ENCODE data around the gene TMEM132C.
"Not testable (repeated sequence)": the region's sequence is repeated elsewhere in the genome, so short reads cannot be mapped to it uniquely, and the experiment has no call there.

TMEM132C gene

DNA sequence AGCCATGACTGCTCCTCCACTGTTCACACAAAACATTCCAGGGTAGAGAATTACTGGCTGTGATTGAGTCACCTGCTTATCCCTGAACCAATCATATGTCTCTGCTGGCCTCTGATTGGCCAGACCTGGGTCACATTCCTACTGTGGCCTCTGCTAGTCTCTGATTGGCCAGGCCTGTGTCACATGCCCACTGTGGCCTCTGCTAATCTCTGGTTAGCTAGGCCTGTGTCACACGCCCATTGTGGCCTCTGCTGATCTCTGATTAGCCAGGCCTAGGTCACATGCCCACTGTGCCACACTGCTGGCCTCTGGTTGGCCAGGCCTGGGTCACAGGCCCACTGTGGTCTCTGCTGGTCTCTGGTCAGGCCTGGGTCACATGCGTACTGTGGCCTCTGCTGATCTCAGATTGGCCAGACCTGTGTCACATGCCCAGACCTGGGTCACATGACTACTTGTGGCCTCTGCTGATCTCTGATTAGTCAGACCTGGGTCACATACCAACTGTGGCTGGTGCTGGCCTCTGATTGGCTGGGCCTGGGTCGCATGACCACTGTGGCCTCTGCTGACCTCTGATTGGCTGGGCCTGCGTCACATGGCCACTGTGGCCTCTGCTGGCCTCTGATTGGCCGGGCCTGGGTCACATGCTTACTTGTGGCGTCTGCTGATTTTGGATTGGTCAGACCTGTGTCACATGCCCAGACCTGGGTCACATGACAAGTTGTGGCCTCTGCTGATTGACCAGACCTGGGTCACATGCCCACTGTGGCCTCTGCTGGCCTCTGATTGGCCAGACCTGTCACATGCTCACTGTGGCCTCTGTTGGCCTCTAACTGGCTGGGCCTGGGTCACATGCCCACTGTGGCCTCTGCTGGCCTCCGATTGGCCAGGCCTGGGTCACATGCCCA, 305.2 kb downstream of the TMEM132C start:
- no peak for DNase-seq

DNA sequence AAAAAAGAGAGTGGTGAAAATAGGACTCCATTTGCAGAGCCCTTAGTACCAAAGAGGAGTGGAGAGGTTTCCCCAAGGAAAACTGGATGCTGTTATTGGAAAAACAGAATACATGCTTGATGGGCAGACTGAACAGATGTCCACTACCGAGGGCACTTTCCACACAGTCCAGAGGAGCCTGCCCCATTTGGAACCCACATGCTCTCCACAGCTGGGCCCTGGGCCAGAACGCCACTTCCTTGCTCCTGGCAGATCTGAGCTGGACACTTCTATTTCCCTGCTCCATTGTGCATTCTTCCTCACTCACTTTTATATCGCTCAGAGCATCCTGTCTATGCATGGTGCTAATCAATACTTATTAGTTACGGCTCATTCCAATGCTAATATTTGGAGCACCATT, 306.9 kb downstream of the TMEM132C start:
- no peak for DNase-seq

DNA sequence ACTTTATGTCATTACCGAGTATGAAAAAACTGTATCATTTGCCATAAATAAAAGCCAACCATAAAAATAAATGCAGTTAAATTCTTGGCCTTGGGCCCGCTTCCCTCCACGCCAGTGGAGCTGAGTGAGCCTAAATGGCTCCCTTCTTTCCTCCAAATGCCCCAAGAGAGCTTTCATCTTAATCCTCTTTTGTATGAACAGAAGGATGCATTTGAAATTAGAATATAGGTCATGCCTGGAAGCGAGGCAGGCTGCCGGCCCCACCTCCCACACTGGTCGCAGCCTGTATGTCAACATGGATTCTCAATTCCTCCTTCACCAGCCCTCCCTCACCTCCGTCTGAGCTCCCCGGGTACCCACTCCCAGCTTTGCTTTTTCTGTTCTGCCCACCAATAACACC, 311.1 kb downstream of the TMEM132C start:
- DNase-seq, result no peak

DNA sequence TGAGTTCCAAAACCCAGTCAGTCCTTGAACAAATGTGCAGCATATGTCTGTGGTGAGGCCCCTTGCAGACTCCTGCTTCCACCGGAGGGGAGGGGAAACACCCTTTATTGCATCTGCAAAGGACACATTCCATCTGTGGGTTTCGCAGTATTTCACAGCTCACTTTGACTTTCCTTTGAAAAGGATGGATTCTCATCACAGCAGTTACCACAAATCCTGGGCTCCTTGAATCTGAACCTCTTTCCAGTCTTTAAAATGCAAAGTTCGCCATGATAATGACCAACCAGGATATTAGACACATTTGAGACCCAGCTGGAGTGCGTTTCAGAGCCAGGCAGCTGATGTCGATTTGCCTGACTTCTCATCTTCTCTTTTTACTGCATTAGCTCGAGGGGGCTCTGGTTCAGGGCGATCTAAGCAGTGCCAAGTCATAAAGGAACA, 314.4 kb downstream of the TMEM132C start:
- no peak for DNase-seq

DNA sequence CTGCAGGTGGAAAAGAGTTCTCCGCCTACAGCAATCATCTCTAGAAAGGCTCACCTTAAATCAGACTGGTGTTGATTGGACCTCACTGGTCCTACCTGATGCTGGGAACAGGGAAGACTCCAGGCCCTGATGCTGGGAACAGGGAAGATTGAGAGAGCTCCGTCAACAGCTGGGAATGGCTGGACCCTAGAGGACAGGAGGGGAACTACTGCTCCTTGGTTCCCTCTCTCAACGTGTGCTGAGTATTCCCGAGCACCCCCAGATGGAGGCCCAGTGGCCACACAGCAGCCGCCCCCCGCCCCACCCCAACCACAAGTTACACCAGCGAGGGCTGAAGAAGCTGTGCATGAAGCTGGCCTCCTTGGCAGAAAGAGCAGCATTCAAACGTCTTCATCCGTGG, 316.5 kb downstream of the TMEM132C start:
- no peak for DNase-seq

DNA sequence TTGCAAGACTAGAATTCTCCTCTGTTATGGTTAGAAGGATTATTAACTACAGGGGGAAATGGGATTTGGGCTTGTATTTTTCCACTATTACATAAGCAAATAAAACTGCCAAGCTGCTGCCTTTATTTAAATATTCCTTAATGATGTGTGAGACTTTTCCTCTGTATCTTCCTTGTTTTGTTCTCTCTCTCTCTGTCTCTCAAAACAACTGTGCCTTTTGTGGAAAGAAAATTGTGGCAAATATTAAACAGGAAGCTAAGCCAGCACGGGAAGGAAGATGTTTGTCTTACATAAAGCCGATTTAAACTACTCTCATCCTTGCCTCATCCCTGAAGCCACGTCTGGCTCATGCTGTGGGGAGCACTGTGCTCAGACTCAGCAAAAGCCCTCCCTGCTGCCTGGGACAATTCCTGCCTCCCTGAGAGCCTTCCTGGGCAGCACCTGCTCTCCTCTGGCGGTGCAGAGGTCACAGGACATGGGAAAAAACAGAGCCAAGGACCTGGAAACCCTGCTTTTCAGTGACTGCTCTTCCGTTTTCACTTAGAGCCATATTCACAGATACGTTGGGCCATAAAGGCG, 319.6 kb downstream of the TMEM132C start:
- DNase-seq, result no peak

DNA sequence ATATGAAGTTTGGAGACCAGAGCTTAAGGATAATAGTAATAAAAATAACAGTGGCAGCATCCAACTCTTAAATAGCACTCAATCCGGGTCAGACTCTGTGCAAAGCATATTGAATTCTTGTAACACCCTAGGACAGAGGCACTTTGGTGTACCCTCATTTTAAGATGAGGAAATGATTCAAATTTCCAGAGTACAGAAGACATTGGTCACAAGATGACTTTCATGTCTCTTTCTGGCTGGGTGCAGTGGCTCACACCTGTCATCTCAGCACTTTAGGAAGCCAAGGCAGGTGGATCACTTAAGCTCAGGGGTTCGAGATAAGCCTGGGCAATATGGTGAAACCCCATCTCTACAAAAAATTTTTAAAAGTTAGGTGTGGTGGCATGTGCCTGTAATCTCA, 320.9 kb downstream of the TMEM132C start:
- DNase-seq, result no peak

DNA sequence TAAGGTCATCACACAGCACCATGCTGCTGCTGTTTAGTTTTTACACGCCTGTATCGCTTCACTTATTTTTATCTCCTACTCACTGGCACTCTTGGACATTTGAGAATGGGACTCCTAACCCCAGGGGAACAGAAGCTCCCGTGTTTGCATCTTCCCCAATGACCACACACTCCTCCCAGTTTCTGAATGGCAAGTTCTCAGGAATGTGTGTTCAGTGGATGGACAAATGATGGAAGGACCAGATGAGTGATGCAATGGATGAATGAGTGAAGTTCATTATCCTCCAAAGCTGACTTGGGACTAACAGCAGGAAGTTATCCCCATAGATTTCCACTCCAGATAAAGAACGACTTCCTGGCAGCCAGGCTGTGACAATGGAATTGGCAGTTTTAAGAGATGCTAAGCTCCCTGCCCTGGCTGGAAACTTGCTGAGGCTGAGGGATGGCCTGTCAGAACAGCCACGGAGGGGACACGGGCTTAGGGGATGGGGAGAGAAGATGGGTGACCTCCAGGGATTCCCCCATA, 325.3 kb downstream of the TMEM132C start:
- no peak for DNase-seq

DNA sequence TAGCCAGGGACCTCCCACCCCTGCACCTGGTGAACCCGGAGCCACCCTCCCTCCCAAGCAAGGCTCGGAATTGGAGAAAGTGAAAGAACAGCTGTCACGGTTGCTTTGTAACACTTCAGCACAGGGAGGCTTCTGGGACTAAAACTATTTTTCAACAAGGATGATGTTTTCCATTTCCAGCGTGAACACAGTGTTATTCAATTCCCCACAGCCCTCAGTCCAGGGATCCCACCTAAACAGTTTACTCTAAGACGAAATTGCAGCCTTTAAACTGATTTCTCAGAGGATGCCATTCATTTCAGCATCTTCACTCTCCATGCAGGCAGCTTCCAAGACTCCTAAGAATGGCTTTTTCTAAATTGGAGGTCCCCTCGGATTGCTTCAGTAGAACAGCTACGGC, 327.6 kb downstream of the TMEM132C start:
- DNase-seq, result no peak

DNA sequence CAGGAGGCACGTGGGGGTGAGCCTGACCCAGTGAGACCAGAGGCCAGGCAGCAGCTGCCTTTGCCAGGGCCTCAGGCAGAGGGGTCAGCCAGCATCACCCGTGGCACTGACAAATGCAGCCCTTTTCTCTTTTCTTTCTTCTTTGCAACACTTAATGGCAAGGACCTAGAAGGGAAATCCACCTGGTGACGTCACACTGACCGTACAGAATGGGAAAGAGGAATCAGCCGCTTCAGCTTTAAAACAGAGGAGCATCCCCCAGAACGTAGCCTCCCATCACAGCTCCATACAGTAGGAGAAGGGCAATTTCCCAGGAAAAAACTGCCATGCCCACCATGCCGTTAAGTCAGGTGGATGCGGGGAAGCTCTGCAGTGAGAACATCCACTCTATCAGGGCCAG, 328.6 kb downstream of the TMEM132C start:
- DNase-seq, result no peak

DNA sequence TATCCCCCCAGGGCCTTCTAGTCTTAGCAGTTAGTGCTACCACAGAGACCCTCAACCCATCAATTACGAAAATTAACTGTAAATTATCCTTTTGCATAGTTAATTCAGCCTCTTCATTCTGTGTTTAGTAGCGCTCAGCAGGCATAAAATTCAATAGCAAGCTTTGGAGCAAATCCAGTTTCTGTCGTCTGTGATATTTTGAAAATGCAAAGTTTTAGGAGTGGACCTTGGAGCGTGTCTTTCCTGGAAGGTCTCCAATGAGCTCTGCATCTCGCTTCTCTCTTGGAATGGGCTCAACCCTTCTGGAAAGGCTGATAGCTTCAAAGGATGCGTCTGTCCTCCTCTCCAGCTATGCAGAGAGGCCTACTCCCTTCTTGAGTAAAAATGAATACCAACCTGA, 333.9 kb downstream of the TMEM132C start:
- DNase-seq, result no peak

DNA sequence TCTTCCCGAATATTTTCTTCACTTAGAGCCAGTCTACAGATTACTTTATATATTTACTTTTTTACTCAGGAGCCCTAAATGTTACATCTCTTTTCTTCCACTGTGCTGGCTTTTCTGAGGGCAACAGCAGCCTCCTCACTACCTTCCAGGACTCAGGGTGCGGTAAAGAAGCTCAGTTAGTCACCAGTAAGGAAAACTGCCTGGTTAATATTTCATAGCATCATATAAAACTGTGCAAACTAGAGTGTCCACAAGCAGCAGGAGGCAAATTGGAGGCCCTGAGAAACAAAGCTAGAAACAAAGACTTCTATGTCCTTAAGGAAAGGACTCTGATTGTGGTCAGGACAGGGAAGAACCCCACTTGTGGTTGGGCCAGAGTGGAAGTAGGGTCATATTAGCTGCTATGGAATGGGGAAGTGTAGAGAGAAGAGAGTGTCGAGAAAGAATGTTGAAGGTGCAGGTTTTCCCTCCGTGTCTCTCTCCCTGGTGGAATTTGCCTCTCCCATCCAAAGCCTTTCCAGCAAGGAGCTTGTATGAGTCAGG, 336.7 kb downstream of the TMEM132C start:
- DNase-seq, result no peak

DNA sequence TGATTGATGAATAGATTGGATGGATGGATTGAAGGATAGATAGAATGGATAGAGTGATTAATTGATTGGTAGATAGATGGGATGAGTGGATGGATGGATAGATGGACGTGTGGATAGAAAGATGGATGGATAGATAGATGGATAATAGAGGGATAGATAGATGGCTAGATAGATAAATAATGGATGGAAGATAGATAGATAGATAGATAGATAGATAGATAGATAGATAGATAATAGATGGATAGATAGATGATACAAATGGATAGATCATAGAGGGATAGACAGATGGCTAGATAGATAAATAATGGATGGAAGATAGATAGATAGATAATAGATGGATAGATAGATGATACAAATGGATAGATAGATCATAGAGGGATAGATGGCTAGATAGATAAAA, 337.2 kb downstream of the TMEM132C start:
- DNase-seq, result not testable (repeated sequence)

DNA sequence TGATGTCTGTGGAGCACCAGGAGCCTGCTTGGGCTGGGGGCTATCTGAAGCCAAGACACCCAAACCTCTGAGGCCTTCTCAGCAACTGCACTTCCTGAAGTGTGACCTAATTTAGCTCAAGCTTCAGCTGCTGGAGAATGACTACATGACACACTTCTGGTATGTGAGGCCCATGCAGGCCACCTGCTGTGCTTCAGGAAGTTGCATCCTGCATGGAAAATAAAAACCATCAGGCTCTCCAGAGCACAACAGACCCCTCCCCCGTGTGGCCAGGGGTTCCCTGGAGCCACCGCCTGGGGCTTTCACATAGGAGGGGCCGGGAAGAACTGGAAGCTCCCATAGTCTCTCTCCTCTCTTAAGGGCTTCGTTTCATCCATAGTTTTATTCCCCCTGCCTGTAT, 339.1 kb downstream of the TMEM132C start:
- DNase-seq, result no peak

DNA sequence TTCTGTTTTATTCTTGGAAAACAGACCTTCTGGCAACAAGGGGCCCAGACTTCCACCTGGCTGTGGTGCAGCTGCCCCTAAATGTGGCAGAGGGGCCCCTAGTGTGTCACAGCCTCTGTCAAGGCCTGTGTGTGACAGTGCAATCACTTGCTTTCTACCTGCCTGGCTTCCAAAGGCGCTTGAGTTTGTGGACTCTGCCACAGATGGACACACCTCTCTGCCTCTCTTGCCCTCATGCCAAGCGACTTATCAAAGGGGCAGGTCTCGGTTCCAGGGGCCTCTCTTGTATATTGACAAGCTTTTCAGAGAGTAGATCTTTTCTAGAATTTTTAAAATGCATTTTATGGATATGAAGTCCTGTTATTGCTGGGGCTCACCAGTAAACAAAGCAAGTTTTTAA, 339.6 kb downstream of the TMEM132C start:
- no peak for DNase-seq

DNA sequence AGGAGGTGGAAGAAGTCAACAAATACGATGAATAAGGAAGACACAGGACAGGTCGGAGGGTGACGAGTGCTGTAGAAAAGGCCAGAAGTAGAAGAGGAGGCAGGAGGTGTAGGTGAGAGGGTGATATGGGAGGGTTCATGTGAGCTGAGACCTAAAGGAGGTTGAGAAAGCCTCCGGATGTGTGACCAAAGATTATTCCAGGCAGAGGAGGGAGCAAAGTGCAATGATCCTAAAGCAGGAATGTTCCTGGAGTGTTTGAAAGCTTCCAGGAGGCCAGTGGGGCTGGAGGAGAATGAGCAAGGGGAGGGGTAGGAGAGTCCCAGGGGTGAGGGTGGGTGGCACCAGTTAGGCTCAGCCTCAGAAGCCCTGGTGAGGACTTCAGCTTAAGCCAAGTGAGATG, 340.0 kb downstream of the TMEM132C start:
- DNase-seq, result no peak

DNA sequence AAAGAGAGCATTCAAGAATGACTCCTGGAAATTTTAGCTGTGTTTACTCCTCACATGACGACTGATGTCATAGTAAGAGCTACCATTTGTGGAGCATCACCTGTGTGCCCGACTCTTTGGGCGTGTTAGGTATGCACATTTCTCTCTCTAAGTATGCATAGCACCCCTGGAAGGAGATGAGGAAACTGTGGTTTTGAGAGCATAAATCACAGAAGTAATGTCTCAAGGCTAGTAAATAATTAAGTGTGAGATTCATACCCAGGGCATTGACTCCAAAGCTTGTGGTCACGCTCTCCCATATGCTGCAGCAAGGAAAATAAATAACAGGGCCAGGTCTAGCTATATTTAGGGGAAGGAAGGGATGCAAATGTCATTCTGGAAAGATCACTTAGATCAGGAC, 340.7 kb downstream of the TMEM132C start:
- DNase-seq, result no peak

DNA sequence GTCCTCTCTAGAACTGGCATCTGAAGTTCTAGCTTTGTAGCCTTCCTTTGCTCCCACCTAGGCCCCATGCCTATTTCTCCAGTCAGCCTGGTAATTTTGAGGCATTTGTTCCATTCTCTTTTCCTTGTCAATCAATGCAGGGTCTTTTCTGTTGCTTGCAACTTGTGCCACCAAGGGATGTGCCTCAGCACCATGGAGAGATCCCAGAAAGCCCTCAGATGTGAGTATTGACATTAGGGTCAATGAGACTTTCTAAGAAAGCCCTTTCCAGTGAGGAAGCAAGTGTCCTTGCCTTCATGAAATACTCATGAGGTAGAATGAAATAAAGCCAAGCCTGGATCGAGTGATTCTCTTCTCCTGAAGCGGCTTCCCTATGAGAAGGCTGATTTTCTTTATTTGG, 342.9 kb downstream of the TMEM132C start:
- DNase-seq, result no peak

DNA sequence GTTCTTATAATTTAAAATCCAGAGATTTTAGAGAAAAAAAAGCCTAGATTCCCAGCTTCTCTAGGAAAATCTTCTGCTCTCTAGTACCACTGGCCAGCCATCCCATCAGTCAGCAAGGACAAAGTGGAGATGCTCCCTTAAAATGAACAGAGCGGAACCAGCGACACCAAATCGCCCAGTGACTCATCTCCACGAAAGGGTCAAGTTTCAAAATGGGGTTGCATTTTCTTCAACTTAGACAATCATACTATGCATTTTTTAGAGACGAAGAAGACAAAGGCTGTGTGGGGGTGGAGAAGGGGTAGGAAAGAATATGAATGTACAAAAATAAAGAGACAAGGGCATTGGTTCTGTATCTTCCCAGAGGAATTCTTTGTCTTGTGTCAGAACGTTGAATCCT, 344.8 kb downstream of the TMEM132C start:
- DNase-seq, result no peak

DNA sequence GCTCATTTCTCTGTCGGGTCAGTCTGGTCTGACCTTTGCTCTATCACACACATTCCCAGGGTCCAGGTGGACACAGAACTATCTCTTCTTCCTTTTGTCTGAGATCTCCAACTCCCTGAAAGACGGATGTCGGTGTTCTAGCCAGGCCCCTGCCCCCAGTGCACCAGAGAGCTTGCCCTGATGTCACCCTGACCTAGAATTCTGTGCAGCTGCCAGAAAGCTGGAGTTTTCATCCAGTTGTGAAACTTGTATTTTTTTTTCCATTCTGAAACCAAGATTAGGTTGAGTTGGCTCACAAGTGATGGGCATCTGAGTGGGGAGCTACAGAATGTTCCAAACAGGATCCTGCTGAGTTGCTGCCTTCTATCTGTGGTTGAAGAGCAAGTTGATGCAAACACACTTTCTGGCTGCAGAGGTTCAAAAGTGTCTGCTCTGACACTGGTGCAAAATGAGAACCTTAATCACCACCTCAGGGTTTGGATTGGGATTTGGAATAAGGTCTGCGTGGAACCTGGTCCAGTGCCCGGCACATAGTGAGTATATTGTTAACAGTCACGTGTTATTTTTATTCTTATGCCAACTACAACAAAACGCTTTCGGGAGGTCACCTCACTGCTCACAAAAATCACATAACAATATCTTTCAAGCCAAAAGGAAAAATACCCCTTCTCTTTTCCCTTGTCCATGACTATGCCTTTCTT, 345.3 kb downstream of the TMEM132C start:
- DNase-seq, result no peak

DNA sequence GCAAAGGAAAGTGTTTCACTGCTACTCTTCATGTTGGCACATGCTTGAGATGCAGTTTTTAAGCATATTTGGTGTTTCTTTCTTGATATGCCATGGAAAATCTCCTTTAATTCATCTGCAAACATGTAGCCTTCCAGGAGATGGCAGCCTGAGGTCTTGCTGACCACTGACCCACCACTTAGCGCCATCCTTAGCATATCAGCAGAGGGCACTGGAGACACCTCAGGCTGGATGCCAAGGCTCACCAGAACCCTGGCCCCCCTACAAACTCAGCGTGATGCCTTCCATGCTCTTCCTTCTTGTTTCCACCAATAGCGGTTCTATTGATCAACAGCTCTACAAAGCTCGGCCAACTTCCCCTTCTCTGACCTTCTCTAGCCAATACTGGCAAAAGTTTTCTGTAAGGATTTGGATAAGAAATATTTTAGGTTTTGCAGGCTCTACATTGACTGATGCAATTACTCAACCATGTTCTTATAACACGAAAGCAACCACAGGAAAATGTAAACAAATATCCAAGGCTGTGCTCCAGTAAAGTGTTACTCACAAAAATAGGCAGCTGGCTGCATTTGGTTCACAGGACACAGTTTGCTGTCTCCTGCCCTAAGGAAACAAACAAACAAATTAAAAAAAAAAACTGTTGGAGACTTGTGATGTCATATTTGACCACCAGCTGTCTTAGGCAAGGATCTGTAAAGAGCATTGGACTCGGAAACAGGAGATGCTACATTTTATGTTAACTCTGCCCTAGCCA, 347.0 kb downstream of the TMEM132C start:
- no peak for DNase-seq

DNA sequence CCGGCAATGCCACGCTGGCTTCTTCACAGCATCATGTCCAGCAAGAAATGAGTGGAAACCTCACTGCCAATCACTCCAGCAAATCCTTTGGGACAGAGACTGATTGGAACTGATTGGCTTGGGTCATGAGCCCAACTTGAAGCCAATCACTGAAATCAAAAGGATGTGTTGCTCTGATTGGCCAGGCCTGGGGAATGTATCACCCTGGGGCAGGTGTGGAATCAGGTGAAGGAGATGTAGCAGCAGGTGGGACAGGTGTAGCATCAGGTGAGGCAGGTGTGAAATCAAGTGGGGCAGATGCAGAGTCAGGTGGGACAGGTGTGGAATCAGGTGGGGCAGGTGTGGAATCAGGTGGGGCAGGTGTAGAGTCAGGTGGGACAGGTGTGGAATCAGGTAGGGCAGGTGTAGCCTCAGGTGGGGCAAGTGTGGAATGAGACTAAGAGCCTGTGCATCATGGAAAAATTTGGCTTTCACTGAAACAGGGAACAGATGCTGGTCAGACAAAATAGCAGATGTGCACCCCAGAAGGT, 350.4 kb downstream of the TMEM132C start:
- DNase-seq, result no peak
